ENCODE data around the gene BCAS3. TPM values are rescaled to one million over a fixed set of nuclear protein-coding genes. Genes with fewer than 3 reads are reported as not detected.

BCAS3 gene
- total RNA-seq, 4 donors from 2014 or later: 21.7 to 42.2 (median 23.0) TPM

DNA sequence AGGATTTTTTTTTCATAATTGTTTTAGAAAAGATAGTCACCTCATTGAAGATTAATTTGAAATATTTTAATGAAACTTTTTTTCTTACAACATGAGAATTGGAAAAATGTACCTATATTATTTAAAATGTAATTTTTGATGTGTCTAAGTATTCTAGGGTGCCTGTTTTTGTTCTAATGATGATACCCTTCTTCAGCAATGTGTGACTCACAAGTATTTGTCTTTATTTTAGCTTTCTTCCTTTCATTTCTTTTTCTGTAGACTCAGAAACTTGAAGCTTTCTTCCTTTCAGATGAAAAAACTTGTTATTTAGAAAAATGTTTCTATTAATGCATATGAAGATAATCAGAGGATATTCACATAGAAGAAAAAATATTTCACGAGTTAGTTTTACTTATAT lies 231.8 kb downstream of the BCAS3 start:
- TF ChIP-seq, protein P1, sequence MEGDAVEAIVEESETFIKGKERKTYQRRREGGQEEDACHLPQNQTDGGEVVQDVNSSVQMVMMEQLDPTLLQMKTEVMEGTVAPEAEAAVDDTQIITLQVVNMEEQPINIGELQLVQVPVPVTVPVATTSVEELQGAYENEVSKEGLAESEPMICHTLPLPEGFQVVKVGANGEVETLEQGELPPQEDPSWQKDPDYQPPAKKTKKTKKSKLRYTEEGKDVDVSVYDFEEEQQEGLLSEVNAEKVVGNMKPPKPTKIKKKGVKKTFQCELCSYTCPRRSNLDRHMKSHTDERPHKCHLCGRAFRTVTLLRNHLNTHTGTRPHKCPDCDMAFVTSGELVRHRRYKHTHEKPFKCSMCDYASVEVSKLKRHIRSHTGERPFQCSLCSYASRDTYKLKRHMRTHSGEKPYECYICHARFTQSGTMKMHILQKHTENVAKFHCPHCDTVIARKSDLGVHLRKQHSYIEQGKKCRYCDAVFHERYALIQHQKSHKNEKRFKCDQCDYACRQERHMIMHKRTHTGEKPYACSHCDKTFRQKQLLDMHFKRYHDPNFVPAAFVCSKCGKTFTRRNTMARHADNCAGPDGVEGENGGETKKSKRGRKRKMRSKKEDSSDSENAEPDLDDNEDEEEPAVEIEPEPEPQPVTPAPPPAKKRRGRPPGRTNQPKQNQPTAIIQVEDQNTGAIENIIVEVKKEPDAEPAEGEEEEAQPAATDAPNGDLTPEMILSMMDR (IDR thresholded peaks at IDR 0.05; ENCODE audit: low read depth): no peak

DNA sequence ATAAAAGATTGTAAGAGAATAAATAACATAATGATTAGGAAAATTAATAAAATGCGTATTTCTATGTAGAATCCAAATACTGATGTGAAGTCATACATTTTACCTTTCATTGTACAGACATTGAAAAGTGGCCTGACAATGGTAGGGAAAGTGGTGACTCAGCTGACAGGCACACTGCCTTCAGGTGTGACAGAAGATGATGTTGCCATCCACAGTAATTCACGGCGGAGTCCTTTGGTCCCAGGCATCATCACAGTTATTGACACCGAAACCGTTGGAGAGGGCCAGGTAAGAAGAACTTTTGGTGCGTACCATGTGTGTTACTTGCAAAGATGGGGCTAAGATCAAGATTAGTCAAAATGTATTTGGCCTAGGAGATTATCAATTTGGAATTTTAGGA lies 232.8 kb downstream of the BCAS3 start:
- TF ChIP-seq, protein P1 (IDR thresholded peaks at IDR 0.05; ENCODE audit: low read depth): no peak

DNA sequence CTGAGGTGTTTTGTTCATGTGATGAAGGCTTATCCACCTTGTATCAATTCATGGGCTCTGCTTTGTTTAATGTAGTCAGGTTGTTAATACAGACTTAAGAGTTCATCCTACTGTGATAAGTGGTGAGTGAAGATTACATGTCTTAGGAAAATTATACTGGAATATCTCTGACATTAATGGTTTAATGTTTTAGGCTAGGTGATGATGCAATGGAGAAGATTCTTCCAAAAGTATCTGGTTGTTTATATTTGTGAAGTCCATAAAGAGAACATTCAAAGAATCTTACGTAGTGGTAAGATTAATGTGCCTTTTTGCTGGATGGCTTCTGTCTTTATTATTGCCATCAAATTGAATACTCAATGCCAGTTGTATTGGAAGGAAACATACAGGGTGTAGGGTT lies 236.4 kb downstream of the BCAS3 start:
- TF ChIP-seq, protein P1 (IDR thresholded peaks at IDR 0.05; ENCODE audit: low read depth): no peak

DNA sequence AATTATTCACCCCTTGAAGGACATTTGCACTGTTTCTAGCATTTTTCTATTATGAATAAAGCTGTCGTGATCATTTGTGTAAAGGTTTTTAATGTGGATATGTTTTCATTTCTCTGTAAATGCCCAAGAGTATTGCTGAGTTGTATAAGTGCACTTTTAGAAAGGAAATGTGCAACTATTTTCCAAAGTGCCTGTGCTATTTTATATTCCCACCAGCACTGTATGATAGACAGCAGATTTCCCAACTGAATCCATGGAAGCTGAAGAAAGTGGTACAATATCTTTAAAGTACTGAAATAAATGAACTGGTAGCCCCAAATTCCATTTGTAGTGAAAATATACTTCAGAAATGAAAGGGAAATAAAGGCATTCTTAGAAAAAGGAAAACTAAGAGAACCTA lies 238.4 kb downstream of the BCAS3 start:
- TF ChIP-seq, protein P1 (IDR thresholded peaks at IDR 0.05; ENCODE audit: low read depth): no peak

DNA sequence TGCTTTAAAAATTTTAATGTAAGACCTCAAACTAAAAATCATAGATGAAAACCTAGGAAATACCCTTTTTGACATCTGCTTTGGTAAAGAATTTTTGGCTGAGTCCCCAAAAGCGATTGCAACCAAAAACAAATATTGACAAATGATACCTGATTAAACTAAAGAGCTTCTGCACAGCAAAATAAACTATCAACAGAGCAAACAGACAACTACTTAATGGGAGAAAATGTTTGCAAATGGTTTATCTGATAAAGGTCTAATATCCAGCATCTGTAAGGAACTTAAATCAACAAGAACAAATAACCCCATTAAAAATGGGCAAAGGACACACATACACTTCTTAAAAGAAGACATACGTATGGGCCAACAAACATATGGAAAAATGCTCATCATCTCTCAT lies 242.5 kb downstream of the BCAS3 start:
- TF ChIP-seq, protein P1 (IDR thresholded peaks at IDR 0.05; ENCODE audit: low read depth): no peak

DNA sequence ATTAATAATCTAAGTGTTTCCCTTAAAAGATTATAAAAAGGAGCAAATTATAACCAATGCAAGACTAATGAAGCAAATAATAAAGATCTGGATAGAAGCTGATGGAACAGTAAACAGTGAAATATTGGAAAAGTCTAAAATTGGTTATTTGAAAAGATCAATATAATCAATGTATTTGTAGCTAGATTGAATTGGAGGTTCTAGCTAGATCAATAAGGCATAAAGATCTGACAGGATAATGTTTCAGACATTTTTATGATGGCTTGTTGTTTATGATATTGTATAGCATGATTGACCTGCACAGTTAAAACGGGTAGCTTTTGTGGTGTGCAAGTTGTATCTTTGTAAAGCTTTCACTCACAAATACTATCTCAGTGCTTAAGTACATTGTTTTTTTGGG lies 245.3 kb downstream of the BCAS3 start:
- TF ChIP-seq, protein P1 (IDR thresholded peaks at IDR 0.05; ENCODE audit: low read depth): no peak

DNA sequence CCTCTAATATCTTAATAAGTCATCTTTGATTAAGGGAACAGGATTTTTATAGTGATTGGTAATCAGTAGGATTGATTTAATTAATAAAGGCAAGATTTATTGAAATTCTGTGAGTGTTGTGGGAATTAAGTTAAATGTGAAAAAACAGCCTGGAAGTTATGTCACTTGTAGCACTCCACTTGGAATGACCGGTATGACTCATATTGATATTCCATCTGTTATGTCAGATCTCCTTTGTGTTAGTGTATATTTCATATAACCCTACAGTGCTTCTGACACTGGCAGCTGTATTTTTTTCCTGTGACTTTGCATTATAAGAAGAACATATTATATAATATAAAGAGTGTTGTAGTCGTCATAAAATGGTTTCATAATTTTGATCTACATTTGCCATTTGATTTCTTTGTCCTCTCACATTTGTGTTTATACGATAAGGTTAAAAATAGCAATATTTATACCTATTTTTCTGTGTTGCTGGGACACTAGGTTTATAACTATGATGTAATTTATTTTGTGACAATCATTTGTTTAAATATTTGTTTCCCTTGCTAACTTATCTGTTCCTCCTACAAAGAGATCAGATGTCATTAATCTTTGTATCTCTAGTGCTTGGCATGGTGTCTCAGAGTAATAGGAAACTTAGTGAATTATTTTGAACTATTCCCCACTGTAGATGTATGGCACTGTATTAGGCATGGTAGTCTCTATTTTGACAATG lies 249.0 kb downstream of the BCAS3 start:
- TF ChIP-seq, protein P1 (IDR thresholded peaks at IDR 0.05; ENCODE audit: low read depth): no peak
